SU-DHL-6 (cell line): ENCODE measurements around the gene PHKB.

Source experiments
- H2AFZ ChIP-seq: fragments of 200-600 bp; sonication (generic); 2 replicates; pipeline ENCODE4 v1.6.1; 2014; ENCODE audit warnings: low read depth, mild to moderate bottlenecking, moderate library complexity, mixed read lengths, antibody characterized with exemption, low read length; ENCODE audit not compliant: severe bottlenecking
- H3F3A ChIP-seq: fragments of 200-600 bp; shearing (Covaris generic); 2 replicates; pipeline ENCODE4 v1.6.0; 2016; ENCODE audit warnings: antibody characterized with exemption, mild to moderate bottlenecking; ENCODE audit not compliant: insufficient read depth
- H3K27ac ChIP-seq: fragments of 200-600 bp; sonication (generic); 2 replicates; pipeline ENCODE4 v1.5.1; 2016; ENCODE audit warnings: low read depth, mild to moderate bottlenecking, low read length, moderate library complexity, mixed read lengths
- H3K27me3 ChIP-seq: fragments of 200-600 bp; sonication (generic), shearing (Covaris generic); 2 replicates; pipeline ENCODE4 v1.6.0; 2014; ENCODE audit warnings: mild to moderate bottlenecking, low read length
- H3K36me3 ChIP-seq: fragments of 200-600 bp; sonication (generic); 2 replicates; pipeline ENCODE4 v1.6.1; 2014; ENCODE audit warnings: mild to moderate bottlenecking, low read length, mixed read lengths
- H3K4me2 ChIP-seq: fragments of 300-600, 200-600 bp; shearing (Covaris generic), sonication (generic); 2 replicates; pipeline ENCODE4 v1.6.0; 2014; ENCODE audit warnings: low read length, low read depth, mild to moderate bottlenecking; ENCODE audit not compliant: poor library complexity, severe bottlenecking
- H3K4me3 ChIP-seq: fragments of 200-600 bp; sonication (generic); 2 replicates; pipeline ENCODE4 v1.5.1; 2014; ENCODE audit warnings: antibody characterized with exemption, low read length, mild to moderate bottlenecking, mixed read lengths; ENCODE audit not compliant: insufficient read depth, poor library complexity, severe bottlenecking
- H3K79me2 ChIP-seq: fragments of 200-600 bp; sonication (generic); 2 replicates; pipeline ENCODE4 v1.6.1; 2014; ENCODE audit warnings: mild to moderate bottlenecking, low read length, moderate library complexity; ENCODE audit not compliant: insufficient read depth
- H3K9ac ChIP-seq: fragments of 200-600 bp; sonication (generic); 2 replicates; pipeline ENCODE4 v1.7.0; 2014; ENCODE audit warnings: mild to moderate bottlenecking, low read length
- H3K9me2 ChIP-seq: fragments of 200-600 bp; sonication (generic); replicated peaks from 2 replicates; pipeline ENCODE4 v1.6.1; 2014; ENCODE audit warnings: low read length; ENCODE audit not compliant: insufficient read depth
- H3K9me3 ChIP-seq: fragments of 200-600 bp; sonication (generic); 2 replicates; pipeline ENCODE4 v1.6.1; 2014; ENCODE audit warnings: low read length, mixed read lengths; ENCODE audit not compliant: insufficient read depth
- H4K20me1 ChIP-seq: fragments of 200-600 bp; sonication (generic); 2 replicates; pipeline ENCODE4 v1.6.1; 2014; ENCODE audit warnings: low read depth, mild to moderate bottlenecking, antibody characterized with exemption, low read length, moderate library complexity, mixed read lengths
- CTCF ChIP-seq: fragments of 200-600 bp; sonication (generic); IDR thresholded peaks from one replicate; pipeline ENCODE4 v1.5.1; 2017; ENCODE audit warnings: antibody characterized with exemption, mild to moderate bottlenecking, low read length, moderate library complexity; ENCODE audit not compliant: insufficient read depth, poor library complexity, severe bottlenecking
- EZH2phosphoT487 ChIP-seq: fragments of 200-600 bp; sonication (generic), shearing (Covaris generic); conservative IDR thresholded peaks from 2 replicates; pipeline ENCODE4 v1.6.1; 2018; ENCODE audit warnings: mild to moderate bottlenecking, antibody characterized with exemption, low read length, moderate library complexity, mixed read lengths

PHKB gene

GRCh38 chr16:47506800-47507199 is 45.7 kb downstream of the PHKB start:
- Histone ChIP-seq H4K20me1 (no peaks in the 10 kb centered on the region), H3K4me3 (no peak overlapping the region), H3K9me3 (no peaks in the 10 kb centered on the region), H3K79me2 (no peaks in the 10 kb centered on the region), H2AFZ (no peak overlapping the region), H3K27ac (peak overlapping the region; percentile 46), H3K9ac (no peak overlapping the region), H3K36me3 (peaks cover 32% of the 10 kb centered on the region), H3K9me2 (no peaks in the 10 kb centered on the region), H3K4me2 (peak overlapping the region; percentile 16), H3F3A (0 out of 2 replicates have a peak, but pooled peaks cover 3% of the 10 kb centered on the region), H3K27me3 (no peaks in the 10 kb centered on the region)
- TF ChIP-seq EZH2phosphoT487 = no peak
- no peak for TF ChIP-seq CTCF

DNA sequence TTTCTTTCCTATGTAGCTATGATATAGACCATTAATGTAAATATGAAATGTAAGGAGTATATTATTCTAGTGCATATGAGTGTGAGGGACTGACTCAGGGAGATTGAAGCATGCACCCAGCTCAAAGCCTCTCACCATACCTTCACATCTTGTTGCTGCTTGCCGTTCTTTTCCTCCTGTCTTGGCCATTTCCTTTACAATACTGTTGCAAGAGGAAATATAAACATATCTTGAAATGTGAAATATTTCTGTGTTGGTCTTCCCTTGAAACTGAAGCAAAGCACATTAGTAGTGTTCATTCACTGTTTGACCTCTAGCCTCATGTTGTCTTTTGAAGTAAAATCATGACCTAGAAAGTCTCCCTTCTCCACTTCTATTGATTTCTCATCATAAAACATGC is 46.6 kb downstream of the PHKB start:
- no peak overlapping the region for H3K27ac ChIP-seq
- H3K4me2 ChIP-seq = no peak overlapping the region
- no peaks in the 10 kb centered on the region for H3K79me2 ChIP-seq
- H2AFZ ChIP-seq = no peak overlapping the region
- 0 out of 2 replicates have a peak, but pooled peaks cover 3% of the 10 kb centered on the region for H3F3A ChIP-seq
- H3K27me3 ChIP-seq = no peaks in the 10 kb centered on the region
- H3K9me2 ChIP-seq = no peaks in the 10 kb centered on the region
- no peak overlapping the region for H3K9ac ChIP-seq
- H3K36me3 ChIP-seq = peaks cover 35% of the 10 kb centered on the region
- H3K9me3 ChIP-seq = no peaks in the 10 kb centered on the region
- H4K20me1 ChIP-seq = no peaks in the 10 kb centered on the region
- no peak overlapping the region for H3K4me3 ChIP-seq
- TF ChIP-seq CTCF = no peak

- no peak for TF ChIP-seq EZH2phosphoT487
- no peak for TF ChIP-seq CTCF
- no peaks in the 10 kb centered on the region for H3K27me3 ChIP-seq
- H3K36me3 ChIP-seq = peaks cover 54% of the 10 kb centered on the region
Observed at GRCh38 chr16:47511882-47512281, 50.8 kb downstream of the PHKB start.

More at GRCh38 chr16:47511882-47512281, 50.8 kb downstream of the PHKB start:
- H3K79me2 ChIP-seq = no peaks in the 10 kb centered on the region
- no peak overlapping the region for H2AFZ ChIP-seq
- H3K4me3 ChIP-seq = no peak overlapping the region
- no peaks in the 10 kb centered on the region for H4K20me1 ChIP-seq
- H3K27ac ChIP-seq = no peak overlapping the region
- H3K9ac ChIP-seq = no peak overlapping the region
- H3K9me3 ChIP-seq = no peaks in the 10 kb centered on the region
- H3K4me2 ChIP-seq = no peak overlapping the region
- H3K9me2 ChIP-seq = no peaks in the 10 kb centered on the region
- H3F3A ChIP-seq = no peaks in the 10 kb centered on the region
